Testis (tissue), 3 donors: ENCODE results near the gene EPHA4. TPM values are rescaled to one million over a fixed set of nuclear protein-coding genes. Genes with fewer than 3 reads are reported as not detected.

Source experiments
- DNase-seq: peaks from one replicate; pipeline ENCODE4 v3.0.0-alpha.2; 2019
- H3K27ac ChIP-seq, 2 donors: fragments of 200-600 bp; sonication (generic); one replicate each; pipeline ENCODE4 v1.5.1; 2019
- H3K27me3 ChIP-seq: fragments of 200-600 bp; sonication (generic); one replicate; pipeline ENCODE4 v1.5.1; 2019
- H3K36me3 ChIP-seq: fragments of 200-600 bp; sonication (generic); one replicate; pipeline ENCODE4 v1.5.1; 2017; ENCODE audit warnings: low read depth; ENCODE audit errors: missing control alignments
- H3K4me1 ChIP-seq: fragments of 200-600 bp; sonication (generic); one replicate; pipeline ENCODE4 v1.5.1; 2019
- H3K4me3 ChIP-seq, 2 donors: fragments of 200-600 bp; sonication (generic); one replicate each; pipeline ENCODE4 v1.5.1; 2017 to 2019
- H3K9me3 ChIP-seq: fragments of 200-600 bp; sonication (generic); one replicate; pipeline ENCODE4 v1.5.1; 2017
- POLR2A ChIP-seq: fragments of 450-650 bp; IDR thresholded peaks from one replicate; pipeline ENCODE4 v1.6.1; 2017; ENCODE audit warnings: antibody characterized with exemption, mild to moderate bottlenecking, moderate library complexity
- WGBS, 2 donors: methylation state at CpG; one replicate each; pipeline ENCODE4 v1.1.5; 2018; 5-methylcytosine and 5-hydroxymethylcytosine counted together
- intact Hi-C: fragments of 100-400 bp; cut with DNase I; formaldehyde crosslinking; loops from one replicate; pipeline ENCODE4 v1.15.1; 2023; ENCODE audit warnings: low total_unique reads
- polyA plus RNA-seq: library from polyadenylated mRNA; stranded (reverse); fragments of 350-450 nt; fragmentation: Illumina TruSeq; extraction: RNeasy Lipid Tissue Mini Kit (QIAGEN cat#74804); gene quantifications from one replicate; pipeline ENCODE4 v1.2.3, GENCODE V29; 2014; ENCODE audit warnings: low read depth, low replicate concordance; ENCODE audit not compliant: insufficient read depth
- total RNA-seq, 2 donors: library from RNA; depleted of rRNA; stranded (reverse); fragments of >200 nt; gene quantifications; one replicate each; pipeline ENCODE4 v1.2.3, GENCODE V29; 2016
- TF ChIP-seq, protein P1 (sequence below), 3 experiments: fragments of 450-650 bp in 2 of 3; fragments of 200-600 bp in 1 of 3; sonication (generic) in 1 of 3; IDR thresholded peaks; one replicate each; pipeline ENCODE4 v1.5.1; 2016 to 2019; ENCODE audit warnings: antibody characterized with exemption in 3 of 3, mild to moderate bottlenecking in 2 of 3, moderate library complexity in 1 of 3

Gene EPHA4
- total and polyA plus RNA-seq, 3 donors from 2014 or later = 47.4 to 139 (median 134) TPM

DNA sequence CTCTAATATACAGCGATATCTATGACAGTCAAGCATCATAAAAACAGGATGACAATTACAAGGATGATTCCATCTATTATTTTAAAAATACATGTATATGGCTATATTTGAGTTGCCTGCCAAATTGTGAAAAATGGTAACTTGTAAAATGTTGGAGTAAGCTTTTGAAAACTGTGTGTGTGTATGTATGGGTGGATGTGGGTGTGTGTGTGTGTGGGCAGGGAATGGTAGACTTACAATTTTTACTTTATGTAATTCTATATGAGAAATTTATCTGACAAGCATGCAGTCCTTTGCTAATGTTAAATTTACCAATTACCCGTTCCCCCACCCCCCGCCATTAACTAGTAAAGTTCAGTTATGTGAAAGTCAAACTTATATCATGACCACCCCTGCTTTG, 14.0 kb downstream of the EPHA4 start:
- DNase-seq = no peak
- no peak overlapping the region for H3K27ac ChIP-seq
- H3K36me3 ChIP-seq = no peaks in the 10 kb centered on the region
- no peak overlapping the region for H3K4me3 ChIP-seq
- intact Hi-C loops = no loop called here
- H3K9me3 ChIP-seq = no peaks in the 10 kb centered on the region
- no peaks in the 10 kb centered on the region for H3K27me3 ChIP-seq
- H3K4me1 ChIP-seq = peaks cover 10% of the 10 kb centered on the region
- TF ChIP-seq, protein P1, sequence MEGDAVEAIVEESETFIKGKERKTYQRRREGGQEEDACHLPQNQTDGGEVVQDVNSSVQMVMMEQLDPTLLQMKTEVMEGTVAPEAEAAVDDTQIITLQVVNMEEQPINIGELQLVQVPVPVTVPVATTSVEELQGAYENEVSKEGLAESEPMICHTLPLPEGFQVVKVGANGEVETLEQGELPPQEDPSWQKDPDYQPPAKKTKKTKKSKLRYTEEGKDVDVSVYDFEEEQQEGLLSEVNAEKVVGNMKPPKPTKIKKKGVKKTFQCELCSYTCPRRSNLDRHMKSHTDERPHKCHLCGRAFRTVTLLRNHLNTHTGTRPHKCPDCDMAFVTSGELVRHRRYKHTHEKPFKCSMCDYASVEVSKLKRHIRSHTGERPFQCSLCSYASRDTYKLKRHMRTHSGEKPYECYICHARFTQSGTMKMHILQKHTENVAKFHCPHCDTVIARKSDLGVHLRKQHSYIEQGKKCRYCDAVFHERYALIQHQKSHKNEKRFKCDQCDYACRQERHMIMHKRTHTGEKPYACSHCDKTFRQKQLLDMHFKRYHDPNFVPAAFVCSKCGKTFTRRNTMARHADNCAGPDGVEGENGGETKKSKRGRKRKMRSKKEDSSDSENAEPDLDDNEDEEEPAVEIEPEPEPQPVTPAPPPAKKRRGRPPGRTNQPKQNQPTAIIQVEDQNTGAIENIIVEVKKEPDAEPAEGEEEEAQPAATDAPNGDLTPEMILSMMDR (IDR thresholded peaks at IDR 0.05) = no peak
- TF ChIP-seq POLR2A = no peak
- 83 to 93% methylated on average over 3 of the region's 3 CpGs for WGBS, 2 donors

DNA sequence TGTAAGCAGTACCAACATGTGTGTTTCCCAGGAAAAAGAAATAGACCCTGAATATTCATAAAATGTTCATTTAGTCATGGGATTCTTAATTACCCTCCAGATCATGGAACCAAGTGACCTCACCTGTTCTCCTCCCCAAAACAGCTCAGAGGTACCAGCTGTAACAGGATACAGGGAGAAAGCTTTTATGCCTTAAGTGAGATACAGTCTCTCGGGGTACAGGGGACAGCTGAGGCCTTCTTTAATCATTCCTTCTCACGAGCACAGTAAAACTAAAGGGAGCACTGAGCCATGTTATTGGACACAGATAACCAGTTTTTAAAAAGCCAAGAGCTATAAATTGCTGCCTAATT, 16.6 kb downstream of the EPHA4 start:
- TF ChIP-seq POLR2A = no peak
- TF ChIP-seq, protein P1 (IDR thresholded peaks at IDR 0.05) = no peak
- no peak overlapping the region for H3K27ac ChIP-seq
- no peaks in the 10 kb centered on the region for H3K9me3 ChIP-seq
- WGBS, 2 donors = 43 to 54% methylated on average over 2 of the region's 2 CpGs
- H3K27me3 ChIP-seq = no peaks in the 10 kb centered on the region
- H3K4me1 ChIP-seq = peaks cover 10% of the 10 kb centered on the region
- no peak for DNase-seq
- H3K36me3 ChIP-seq = no peaks in the 10 kb centered on the region
- intact Hi-C loops = no loop called here
- no peak overlapping the region for H3K4me3 ChIP-seq

DNA sequence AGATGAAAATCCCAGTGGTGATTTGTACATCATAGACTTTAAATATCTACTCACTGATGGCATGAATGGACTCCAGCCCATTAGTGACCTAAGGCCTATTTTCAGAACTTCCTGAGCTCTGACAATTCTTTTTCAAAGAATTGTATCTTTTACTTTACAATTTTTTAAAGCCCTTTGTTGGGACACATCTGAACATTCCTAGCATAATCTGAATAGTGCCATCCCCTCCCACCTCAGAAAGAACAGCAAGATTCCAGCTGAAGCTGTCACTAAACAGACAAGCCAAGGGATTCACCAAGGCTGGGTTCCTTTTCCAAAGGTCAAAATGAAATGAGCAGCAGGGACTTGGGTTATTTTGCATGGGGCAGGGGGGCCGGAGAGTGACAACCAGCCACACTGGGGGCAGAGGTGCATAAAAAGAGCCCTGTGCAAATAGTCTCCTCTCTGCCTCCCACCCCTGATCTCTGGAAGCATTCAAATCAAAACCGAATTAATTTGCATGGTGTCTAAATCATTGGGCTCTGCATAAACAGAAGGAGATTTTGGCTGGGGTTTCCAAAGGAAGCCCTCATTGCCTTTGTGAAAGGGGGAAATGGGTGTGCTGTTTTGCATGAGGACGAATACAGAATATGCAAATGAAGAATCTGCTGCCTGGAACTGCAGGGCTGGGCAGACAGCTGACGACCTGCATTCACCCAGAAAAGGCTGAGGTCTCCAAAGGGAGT, 17.2 kb downstream of the EPHA4 start:
- no peaks in the 10 kb centered on the region for H3K9me3 ChIP-seq
- 46 to 47% methylated on average over 4 of the region's 4 CpGs for WGBS, 2 donors
- H3K36me3 ChIP-seq = no peaks in the 10 kb centered on the region
- DNase-seq = no peak
- no peak overlapping the region for H3K4me3 ChIP-seq
- TF ChIP-seq, protein P1 (IDR thresholded peaks at IDR 0.05) = no peak
- no peak for TF ChIP-seq POLR2A
- H3K27me3 ChIP-seq = no peaks in the 10 kb centered on the region
- no peak overlapping the region for H3K27ac ChIP-seq
- H3K4me1 ChIP-seq = peaks cover 10% of the 10 kb centered on the region
- intact Hi-C loops = no loop called here

DNA sequence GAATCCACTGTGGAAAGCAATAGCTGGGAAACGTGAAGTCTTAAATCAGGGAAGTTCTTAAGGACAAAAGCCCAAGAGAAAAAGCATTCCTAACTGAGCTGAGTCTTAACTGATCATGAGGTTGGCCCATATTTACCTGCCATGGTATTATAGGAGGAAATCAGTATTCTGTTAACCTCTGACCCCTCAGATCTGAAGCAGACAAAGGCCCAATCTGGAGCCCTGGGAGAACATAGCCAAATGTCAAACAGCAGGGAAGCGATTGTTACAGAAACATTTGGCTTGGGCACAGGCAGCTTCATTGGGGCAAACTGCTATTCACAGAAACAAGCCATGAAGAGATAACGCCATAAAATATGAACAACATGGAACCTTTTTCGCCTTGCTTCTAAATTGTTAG, 18.8 kb downstream of the EPHA4 start:
- intact Hi-C loops = no loop called here
- Histone ChIP-seq H3K9me3 (no peaks in the 10 kb centered on the region), H3K4me1 (peaks cover 10% of the 10 kb centered on the region), H3K27ac (no peak overlapping the region), H3K4me3 (no peak overlapping the region), H3K27me3 (no peaks in the 10 kb centered on the region), H3K36me3 (no peaks in the 10 kb centered on the region)
- 63 to 72% methylated on average over 4 of the region's 4 CpGs for WGBS, 2 donors
- no peak for TF ChIP-seq POLR2A
- TF ChIP-seq, protein P1 (IDR thresholded peaks at IDR 0.05) = no peak
- no peak for DNase-seq

DNA sequence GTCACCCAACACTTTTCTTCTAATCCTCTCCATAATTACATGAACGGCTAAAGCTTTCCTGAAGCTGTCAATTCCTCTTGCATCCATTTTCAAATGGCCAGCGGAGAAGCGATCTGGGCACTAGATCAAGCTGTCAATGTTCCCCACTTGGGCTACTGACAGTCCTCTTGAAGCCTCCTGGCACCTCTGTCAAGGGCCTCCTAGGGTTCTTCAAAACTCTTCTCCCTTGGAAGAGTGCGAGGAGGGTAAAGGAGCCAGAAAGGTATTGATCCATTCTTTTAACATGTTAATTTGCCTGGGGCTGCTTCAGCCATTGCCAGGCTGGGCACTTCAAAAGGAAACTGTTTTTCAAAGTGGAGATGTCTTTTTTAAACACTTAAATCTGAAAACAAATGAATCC, 19.8 kb downstream of the EPHA4 start:
- H3K4me3 ChIP-seq = no peak overlapping the region
- no peaks in the 10 kb centered on the region for H3K9me3 ChIP-seq
- no peak for DNase-seq
- WGBS, 2 donors = 77 to 91% methylated on average over 4 of the region's 4 CpGs
- intact Hi-C loops = no loop called here
- TF ChIP-seq, protein P1 (IDR thresholded peaks at IDR 0.05) = no peak
- TF ChIP-seq POLR2A = no peak
- no peaks in the 10 kb centered on the region for H3K36me3 ChIP-seq
- H3K4me1 ChIP-seq = peaks cover 10% of the 10 kb centered on the region
- no peak overlapping the region for H3K27ac ChIP-seq
- H3K27me3 ChIP-seq = no peaks in the 10 kb centered on the region
